Left colon (tissue), 2 donors: Measurements from ENCODE around the gene SUSD4. TPM values are rescaled to one million over a fixed set of nuclear protein-coding genes. Genes with fewer than 3 reads are reported as not detected.

ENCODE experiments used
- ATAC-seq: fragments of 200-7000 bp; cut with Tn5 transposase; one replicate; pipeline ENCODE4 v1.9.1; 2020; ENCODE audit warnings: mild to moderate bottlenecking, moderate library complexity
- DNase-seq, 2 donors: peaks; one replicate each; pipeline ENCODE4 v3.0.0-alpha.2; 2020
- intact Hi-C, 2 donors: fragments of 100-400 bp; cut with DNase I in 1 of 2; cut with micrococcal nuclease in 1 of 2; formaldehyde crosslinking; loops; one replicate each; pipeline versions ENCODE4 v1.11.2 to v1.14.0; 2022; cut with DNase I, micrococcal nuclease
- total RNA-seq, 2 donors: library from RNA; stranded (reverse); fragmentation: NEBNext Ultra II Directional; extraction: Animal tissue kit (Norgen Biotek cat#: 25700); gene quantifications; one replicate each; pipeline ENCODE4 v1.2.1, GENCODE V29; 2021
- donor health status: DM: no; HTN: no; CAD: no.
- donor health status: DM: yes; HTN: yes; CAD: no.

Gene SUSD4
- total RNA-seq, 2 donors from 2014 or later = 0.15 to 0.28 TPM

DNA sequence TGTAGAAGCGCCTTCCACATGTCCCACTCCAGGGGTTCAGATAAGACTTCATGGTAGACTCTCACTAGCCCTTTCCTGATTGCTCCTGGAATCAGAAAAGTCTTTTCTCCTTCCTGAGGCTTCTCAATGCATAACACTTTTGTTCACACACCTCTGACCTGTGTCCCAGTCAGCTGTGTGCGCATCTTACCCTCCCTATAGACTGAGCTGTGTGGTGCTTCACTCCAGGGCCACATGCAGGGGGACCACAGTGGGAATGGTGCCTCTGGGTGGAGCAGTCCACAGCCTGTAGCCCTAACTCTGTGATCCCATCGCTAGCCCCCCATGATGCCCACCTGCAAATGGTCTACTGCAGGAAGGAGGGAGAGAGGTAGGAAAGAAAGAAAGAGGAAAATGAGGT, 136.9 kb downstream of the SUSD4 start:
- no peak for DNase-seq
- no peak for ATAC-seq
- intact Hi-C loops = no loop called here

DNA sequence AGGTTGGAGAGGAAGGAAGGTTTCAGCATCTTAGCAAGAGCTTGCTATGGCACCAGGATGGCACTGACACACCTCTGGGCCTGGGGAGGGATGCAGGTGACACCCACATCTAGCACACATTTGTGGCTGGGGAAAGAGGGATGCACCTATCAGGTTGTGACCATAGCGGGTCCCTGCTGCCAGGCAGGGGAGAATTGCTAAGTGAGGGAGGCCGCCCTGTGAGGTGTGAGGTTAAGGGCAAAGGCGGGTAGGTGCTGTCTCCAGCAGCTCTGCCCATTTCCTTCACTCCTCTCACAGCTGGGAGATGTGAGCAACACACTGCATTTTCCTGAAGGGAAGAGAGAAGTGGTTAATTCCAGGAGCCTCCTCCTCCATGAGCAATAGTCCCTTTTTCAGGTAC, 137.7 kb downstream of the SUSD4 start:
- ATAC-seq = no peak
- no peak for DNase-seq
- intact Hi-C loops = no loop called here

DNA sequence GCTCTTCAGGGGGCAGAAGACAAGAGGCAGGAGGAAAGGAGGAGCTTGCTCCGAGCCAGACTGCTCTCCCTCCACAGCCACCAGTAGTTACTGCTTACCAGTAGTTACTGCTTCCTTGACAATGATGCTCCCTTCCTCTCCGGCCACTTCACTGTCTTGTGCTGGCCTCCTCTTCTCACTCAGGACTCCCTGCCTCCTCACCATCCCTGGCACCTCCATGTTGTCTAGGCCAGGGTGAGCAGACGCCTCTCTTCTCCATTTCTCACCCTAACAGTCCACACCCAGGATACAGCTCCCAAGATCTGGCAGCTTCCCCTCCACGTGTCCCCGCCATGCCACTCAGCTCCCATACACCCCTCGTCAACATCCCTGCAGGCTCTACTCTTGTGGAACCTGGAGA, 138.5 kb downstream of the SUSD4 start:
- no peak for DNase-seq
- ATAC-seq = no peak
- intact Hi-C loops = no loop called here

DNA sequence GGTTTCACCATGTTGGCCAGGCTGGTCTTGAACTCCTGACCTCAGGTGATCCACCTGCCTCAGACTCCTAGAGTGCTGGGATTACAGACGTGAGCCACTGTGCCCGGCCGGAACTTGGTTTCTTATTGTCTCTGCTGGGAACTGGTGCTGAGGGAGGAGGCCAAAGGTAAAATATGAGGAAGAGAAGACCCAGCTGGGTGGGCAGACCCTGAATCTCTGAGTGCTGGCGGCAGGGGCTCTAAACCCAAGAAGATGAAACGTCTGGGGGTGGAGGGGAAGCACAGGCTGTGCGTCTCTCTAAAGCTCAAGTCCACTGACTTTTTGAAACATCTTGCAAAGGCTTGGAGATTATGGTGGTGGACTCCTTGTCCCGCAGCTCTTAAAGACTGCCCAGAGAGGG, 138.9 kb downstream of the SUSD4 start:
- intact Hi-C loops = no loop called here
- no peak for ATAC-seq
- no peak for DNase-seq

DNA sequence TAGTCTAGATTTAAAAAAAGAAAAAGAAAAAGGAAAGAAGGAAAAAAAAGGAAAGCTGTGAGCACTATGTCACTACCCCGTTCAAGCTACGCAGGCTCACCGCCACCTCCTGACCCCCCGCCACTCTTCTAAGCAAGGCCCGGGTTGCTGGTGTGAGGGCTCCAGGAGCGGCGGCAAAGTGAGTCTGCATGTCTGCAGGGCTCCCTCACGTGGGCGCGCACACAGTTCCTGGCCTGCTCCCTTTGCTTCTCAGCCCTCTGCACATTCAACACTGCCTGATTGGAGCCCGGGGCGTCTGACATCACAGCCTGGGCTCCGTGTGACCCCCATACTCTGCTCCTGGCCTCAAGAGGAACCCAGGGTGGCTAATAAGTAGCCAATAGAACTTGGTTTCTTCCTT, 139.5 kb downstream of the SUSD4 start:
- ATAC-seq = no peak
- DNase-seq = no peak
- intact Hi-C loops = no loop called here

DNA sequence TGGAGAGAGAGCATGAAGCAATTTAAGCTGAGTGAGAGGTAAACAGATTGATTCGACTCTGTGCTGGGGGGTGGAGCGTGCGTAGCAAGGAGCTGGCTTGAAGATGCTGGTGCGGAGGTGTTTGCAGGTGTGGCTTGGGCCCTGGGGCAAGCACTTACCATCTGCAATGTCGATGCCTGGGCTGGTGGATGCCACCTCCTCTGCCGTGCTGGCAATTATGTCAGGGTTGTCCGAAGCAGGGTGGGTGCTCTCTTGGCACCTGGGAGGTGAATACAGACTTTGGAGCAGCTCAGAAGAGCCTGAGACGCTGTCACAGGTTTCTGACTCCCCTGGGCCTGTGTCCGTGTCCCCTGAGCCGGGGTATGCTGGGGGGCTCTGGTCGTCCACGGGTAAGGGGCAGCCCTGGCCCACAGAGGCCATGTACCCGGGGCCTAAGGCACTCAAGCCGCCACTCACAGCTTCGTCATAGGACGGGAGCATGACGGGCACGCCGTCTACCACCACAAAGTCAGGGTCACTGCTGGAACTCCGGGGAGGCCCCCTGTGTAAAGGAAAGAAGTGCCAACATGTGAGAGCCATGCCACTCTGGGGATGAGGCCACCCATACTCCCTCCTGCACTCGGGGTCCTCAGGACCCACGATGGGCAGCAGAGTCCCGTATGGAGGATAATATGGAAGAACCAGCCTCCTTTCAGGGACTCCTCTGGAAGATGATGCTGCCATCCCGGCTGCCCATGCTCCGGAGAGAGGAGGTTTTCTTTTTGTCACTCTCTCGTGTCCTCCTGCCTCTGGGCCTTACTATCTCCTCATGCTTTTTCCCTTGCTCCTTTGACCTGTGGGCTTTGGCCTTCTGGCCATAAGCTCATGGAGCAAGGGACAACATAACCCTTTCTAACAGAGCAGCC, 140.6 kb downstream of the SUSD4 start:
- no peak for DNase-seq
- intact Hi-C loops = no loop called here
- ATAC-seq = no peak

DNA sequence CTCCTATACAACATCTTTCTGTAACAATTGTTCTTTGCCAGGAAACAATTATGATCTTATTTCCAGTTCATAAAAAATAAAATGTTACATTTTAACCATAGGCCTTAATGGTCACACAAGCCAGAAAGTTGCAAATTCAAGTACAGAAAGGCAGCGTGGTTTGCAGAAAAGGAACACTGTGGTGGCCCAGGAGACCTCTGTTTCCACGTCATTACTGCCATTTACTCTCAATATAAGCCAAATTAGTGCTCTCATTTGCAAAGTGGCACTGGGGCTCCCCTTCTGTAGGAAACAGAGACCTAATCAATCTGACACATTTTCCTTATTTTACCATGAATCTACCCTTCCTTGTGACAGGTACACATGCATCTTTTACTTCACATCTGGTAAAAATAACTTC, 141.6 kb downstream of the SUSD4 start:
- intact Hi-C loops = no loop called here
- ATAC-seq (no peak), DNase-seq (no peak)

DNA sequence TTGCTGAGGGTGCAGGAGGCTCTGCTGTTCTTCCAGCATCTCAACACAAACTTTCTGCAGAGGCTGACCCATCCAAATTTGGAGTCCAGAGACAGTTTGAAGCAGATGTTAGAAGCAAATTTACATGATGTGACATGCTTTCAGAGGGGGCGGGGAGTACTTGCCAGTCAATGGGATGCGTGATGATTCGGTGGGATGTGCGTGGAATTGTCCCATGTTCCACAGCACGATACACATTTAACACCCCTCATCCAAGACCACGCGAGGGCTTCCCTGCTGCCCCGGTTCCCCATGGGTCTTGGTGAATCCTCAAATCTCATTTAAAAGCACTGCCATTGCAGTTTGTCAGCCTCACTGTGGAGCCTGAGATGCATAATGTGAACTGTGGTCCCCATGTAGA, 142.3 kb downstream of the SUSD4 start:
- DNase-seq (no peak), ATAC-seq (no peak)
- intact Hi-C loops = no loop called here

DNA sequence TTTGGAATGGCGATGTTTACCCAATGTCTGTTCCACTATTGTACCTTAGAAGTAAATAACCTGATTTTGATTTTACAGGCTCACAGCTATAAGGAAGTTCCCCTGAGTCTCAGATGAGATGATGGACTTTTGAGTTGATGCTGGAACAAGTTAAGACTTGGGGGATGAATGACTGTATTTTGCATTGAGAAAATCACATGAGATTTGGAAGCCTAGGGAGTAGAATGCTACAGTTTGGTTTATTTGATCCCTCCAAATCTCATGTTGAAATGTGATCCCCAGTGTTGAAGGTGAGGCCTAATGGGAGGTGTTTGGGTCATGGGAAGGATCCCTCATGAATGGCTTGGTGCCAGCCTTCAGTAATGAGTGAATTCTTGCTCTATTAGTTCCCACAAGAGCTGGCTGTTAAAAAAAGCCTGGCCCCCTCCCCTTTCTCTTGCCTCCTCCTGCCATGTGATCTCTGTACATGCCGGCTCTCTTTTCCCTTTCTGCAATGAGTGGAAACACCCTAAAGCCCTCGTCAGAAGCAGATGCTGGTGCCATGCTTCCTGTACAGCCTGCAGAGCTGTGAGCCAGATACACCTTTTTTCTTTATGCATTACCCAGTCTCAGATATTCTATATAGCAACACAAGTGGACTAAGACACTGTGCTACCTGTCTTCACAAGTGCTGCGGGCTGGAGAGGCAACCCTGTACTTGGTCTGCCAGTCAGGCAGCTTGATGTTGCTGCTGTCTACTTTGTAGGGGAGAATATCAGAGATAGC, 143.9 kb downstream of the SUSD4 start:
- intact Hi-C loops = no loop called here
- ATAC-seq = no peak
- no peak for DNase-seq

DNA sequence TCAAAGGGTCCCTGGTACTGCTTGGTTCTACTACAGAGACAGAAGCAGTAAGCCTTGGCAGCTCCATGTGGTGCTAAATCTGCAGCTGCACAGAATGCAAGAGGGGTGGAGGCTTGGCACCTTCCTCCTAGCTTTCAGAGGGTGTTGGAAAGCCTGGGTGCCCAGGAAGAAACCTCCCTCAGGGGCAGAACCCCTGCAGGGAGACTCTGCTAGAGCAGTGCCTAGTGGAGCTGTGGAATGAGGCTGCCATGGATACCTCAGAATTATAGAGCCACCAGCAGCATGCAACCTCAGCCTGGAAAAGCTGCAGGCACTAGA, 144.7 kb downstream of the SUSD4 start:
- DNase-seq = no peak
- ATAC-seq = no peak
- intact Hi-C loops = no loop called here

DNA sequence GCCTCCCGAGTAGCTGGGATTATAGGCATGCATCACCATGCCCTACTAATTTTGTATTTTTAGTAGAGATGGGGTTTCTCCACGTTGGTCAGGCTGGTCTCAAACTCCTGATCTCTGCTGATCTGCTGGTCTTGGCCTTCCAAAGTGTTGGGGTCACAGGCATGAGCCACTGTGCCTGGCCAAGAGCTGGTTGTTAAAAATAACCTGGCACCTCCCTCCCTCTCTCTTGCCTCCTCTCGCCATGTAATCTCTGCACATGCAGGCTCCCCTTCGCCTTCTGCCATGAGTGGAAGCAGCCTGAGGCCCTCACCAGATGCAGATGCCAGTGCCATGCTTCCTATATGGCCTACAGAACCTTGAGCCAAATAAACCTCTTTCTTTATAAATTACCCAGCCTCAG, 146.2 kb downstream of the SUSD4 start:
- DNase-seq = no peak
- intact Hi-C loops = no loop called here
- ATAC-seq = no peak

DNA sequence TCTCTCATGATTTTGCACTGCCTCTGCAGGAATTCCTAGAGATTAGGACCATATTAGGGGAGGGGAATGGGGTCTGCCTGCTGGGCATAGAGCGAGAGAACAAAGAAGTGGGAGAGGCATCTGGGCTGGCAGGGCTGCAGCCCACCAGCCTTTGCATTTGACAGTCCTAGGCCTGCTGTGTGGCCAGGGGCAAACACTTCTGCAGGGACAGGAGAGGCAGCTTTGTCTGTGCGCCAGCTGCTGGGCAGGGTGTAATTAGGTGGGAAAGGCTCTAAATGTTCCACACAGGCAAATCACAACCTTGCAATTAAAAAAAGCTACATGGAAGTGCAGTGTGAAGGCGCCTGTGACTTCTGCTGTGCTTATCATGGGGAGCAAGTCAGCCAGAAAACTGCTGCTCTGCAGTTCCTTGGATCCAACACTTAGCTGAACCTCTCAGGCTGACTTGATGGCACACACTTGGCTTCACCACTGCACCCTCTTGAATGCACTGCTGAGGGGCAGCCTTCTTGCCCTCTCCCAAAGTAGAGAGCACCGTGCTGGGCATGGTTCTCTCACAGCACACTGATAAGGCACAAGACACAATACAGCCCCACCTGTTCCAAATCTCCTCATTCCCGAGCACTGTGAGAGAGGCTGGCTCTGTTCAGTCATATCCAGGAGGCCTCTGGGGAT, 147.3 kb downstream of the SUSD4 start:
- ATAC-seq (no peak), DNase-seq (no peak)
- intact Hi-C loops = no loop called here

DNA sequence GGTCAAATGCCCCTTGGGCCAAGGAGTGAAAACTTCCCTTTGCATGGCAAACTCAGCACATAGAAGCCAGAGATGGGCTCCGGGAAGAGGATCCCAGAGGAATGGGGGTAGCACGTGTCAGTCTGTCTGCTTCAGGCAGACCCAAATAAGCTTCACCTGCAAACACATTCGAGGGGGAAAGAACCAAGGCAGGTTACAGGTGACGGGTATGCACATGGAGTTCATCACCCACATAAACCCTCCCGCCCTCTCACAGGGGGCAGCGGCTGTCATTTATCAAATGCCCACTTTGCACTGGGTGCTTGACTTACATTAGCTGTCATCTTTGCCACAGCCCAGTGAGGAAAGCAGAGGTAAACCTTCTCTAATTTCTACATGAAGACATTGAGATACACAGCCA, 147.9 kb downstream of the SUSD4 start:
- intact Hi-C loops = no loop called here
- ATAC-seq = no peak

DNA sequence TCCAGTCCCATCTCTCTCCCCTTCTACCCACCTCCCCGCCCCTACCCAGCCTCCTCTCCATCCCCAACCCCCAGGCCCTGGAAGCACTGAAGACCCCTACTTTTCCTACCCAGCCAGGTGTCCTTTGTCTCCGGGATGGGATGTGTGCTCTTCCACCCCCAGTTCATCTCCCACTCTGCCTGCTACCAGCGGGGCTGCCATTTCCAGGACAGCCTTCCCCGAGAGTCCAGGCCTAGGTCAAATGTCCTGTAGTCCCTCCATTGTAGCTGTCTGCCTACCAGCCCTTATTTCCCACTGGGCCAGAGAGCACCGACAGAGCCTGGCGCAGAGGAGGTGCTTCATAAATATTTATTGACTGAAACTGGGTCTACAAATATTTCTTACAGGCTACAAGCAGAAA, 148.9 kb downstream of the SUSD4 start:
- ATAC-seq = no peak
- no peak for DNase-seq
- intact Hi-C loops = no loop called here

More for the DNA sequence above, 147.9 kb downstream of the SUSD4 start:
- no peak for DNase-seq

DNA sequence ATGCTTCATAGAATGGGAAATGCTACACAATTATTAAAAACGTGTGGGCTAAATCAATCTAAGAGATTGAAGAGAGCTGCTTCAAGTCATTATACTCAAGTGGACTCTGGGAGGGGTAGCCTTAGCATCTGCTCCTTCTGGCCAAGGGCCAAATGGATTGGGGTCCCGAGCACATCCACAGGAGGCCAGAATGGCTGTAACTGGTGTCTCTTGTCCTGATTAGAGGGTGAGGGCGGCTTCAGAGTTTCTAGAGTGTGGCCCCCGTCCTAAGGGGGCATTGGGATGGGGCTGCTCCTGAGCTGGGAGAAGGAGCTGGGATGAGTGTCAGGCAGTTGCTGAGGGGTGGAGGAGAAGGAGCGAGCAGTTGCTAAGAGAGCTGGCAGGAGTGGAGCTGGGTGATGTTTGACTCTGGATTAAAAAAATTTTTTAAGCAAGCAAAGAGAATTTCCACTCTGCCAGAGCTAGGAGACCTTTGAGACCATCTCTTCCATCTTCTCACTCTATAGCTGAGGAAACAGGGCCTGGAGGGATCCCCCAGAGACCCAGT, 149.6 kb downstream of the SUSD4 start:
- intact Hi-C loops = no loop called here
- DNase-seq (no peak), ATAC-seq (no peak)

DNA sequence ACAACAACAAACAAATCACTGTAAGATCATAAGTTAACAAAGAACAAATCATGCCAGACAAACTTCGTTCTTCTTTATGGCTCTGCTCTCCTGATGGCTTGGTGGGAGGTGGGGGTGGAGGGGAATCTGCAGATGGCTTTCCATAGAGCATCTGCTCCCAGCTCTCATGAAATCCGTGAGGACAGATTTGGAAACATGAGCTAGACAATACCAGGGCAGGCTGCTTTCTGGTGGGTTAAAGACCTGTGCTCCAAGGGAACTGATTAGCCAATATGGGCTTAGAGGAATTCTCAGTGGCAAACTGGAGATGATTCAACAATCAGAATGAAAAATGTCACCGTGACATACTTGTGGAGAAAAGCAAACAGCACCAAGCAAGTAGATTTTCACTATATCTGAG, 151.5 kb downstream of the SUSD4 start:
- no peak for DNase-seq
- intact Hi-C loops = no loop called here
- no peak for ATAC-seq

DNA sequence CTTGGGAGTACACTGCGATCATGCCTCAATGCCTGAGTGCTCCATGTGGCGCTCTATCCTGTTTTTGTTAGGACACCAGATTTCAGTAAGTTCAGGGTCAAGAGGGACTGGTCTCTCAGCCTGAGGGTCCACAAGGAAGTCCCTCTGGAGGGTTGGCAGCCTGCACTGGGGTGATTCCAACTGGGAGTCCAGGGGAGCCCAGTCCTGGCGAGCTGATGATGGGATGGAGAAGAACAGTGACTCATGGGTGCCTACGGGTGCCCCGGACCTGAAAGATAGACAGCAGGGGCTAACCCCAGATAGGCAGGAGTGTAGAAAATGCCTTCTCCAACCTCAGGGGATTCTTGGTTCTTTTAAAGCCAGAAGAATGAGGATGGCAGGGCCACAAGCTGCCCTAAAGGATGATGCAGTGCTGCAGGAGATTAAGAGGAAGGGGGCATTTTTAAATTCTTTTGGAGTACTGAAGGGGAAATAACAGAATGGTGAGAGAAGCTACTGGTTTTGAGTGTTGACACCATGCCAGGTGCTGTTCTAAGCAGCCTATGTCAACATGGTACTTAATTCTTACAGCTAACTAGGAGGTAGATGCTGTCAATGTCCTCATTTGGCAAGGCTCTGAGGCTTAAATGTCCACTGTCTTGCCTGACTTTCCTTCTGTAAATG, 152.5 kb downstream of the SUSD4 start:
- intact Hi-C loops = no loop called here

DNA sequence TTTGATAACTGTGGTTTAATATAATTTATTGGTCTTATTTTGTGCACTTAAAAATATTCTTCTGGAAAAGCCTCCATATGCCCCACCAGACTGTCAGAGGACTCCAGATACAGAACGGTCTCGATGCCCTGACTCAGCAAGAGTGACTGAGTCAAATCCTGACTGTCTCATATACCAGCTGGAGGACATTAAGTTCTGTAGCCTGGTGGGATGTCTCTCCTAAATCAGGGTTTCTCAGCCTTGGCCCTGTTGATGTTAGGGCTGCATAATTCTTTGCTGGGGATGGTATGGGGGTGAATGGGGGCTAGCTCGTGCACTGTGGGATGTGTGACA, 153.2 kb downstream of the SUSD4 start:
- intact Hi-C loops = no loop called here
- ATAC-seq (no peak), DNase-seq (no peak)

More for the DNA sequence above, 152.5 kb downstream of the SUSD4 start:
- no peak for DNase-seq
- no peak for ATAC-seq

DNA sequence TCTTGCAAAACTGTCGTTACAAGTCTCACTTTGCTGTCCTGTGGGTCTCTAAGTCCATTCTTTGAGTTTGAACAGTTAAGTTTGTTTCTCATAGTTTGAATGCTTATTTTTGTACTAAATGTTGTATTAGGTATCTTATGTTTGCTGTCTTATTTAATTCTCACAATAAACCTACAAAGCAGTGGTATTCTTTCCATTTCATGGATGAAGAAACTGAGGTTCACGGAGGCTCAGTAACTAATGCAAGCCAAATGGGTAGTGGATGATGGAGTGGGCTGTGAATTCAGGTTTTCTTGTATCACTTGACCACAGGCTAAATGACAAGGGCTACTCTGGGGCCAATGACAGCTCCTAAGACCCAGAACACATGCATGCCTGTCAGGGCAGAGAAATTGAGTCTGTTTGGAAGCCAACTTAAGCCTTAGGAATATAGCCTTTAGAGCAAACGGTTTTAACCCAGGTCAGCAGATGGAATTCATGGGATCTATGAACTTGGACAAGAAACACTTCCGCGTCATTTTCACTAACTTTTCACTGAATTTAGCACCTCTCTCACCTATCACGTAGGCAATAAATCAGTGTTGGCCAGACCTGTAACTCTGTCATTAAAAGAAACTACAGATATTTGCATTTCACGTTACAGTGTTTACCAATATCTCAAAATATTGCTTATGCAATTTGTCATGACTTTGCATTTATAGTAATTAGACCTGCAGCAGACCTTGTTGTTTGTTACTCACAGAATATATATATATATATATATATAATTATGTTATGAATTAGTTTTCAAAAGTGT, 153.8 kb downstream of the SUSD4 start:
- no peak for DNase-seq
- intact Hi-C loops = no loop called here

More for the DNA sequence above, 153.8 kb downstream of the SUSD4 start:
- no peak for ATAC-seq
